Measurements from ENCODE around the gene FGF18.

DNA sequence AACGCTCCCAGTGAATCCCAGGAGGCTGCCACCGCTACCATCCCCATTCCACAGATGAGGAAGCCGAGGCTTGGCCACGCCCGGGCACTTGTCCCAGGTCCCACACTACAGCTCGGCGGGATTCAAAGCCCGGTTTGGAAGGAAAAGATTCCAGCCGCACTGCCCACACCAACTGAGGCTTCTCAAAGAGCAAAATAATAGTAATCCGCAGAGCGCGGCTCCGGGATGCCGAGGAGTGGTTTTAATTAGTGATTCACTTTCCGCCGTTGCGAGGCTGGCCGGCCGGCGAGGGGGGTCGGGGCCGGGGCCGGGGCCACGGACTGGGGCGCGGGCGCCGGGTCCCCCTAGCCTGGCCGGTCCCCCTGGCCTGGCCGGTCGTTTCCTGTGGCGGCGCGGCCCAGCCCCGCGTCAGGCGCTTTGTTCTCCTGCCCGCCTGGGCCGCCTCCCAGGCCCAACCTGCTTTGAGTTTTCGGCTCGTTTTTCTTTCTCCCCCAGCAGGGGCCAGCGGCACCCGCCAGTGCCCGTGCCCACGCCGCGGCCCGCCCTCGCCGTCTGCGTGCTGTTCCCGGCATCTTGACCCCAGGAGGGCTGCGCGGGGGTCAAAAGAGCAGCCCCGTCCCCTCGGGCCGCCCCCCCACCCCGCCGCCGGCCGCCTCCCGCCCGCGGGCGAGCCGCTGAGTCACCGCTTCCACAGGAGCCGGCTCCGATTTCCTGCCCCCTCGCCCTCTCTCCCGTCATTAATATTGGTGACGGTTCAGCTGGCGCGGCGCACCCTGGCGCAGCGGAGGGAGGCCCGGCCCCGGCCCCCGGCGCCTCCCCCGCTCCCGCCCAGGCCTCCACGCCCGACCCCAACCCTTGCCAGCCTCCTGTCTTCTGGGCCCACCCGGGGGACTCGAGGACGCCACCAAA lies 31.2 kb downstream of the FGF18 start:
- no peak for TF ChIP-seq POLR2A (IDR thresholded peaks at IDR 0.05)
- TF ChIP-seq, protein P1, sequence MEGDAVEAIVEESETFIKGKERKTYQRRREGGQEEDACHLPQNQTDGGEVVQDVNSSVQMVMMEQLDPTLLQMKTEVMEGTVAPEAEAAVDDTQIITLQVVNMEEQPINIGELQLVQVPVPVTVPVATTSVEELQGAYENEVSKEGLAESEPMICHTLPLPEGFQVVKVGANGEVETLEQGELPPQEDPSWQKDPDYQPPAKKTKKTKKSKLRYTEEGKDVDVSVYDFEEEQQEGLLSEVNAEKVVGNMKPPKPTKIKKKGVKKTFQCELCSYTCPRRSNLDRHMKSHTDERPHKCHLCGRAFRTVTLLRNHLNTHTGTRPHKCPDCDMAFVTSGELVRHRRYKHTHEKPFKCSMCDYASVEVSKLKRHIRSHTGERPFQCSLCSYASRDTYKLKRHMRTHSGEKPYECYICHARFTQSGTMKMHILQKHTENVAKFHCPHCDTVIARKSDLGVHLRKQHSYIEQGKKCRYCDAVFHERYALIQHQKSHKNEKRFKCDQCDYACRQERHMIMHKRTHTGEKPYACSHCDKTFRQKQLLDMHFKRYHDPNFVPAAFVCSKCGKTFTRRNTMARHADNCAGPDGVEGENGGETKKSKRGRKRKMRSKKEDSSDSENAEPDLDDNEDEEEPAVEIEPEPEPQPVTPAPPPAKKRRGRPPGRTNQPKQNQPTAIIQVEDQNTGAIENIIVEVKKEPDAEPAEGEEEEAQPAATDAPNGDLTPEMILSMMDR (IDR thresholded peaks at IDR 0.05 in 4 of 5, conservative IDR thresholded peaks at IDR 0.05 in 1 of 5) = no peak

All from gastrocnemius medialis (tissue), 4 donors.